HG03066 (cell line): Measurements from ENCODE around the gene RWDD1.

Source experiments
- ATAC-seq: cut with Tn5 transposase; IDR thresholded peaks from one replicate; pipeline ENCODE4 v1.9.1; 2021; ENCODE audit warnings: low read depth; ENCODE audit not compliant: unreplicated experiment

RWDD1 gene

GRCh38 chr6:116557893-116558292 is 13.4 kb upstream of the RWDD1 start:
- ATAC-seq, result no peak

- ATAC-seq, result no peak
These were observed 11.2 kb upstream of the RWDD1 start for GRCh38 chr6:116560130-116560529.

- ATAC-seq, result peak; percentile 59
These were observed 9.8 kb upstream of the RWDD1 start for GRCh38 chr6:116561377-116562018.

GRCh38 chr6:116562019-116562403 is 9.3 kb upstream of the RWDD1 start:
- no peak for ATAC-seq

- no peak for ATAC-seq
These were observed 8.7 kb upstream of the RWDD1 start for GRCh38 chr6:116562614-116563013.

- ATAC-seq, result no peak
These were observed 7.5 kb upstream of the RWDD1 start for GRCh38 chr6:116563830-116564229.

GRCh38 chr6:116564311-116564710 is 7.0 kb upstream of the RWDD1 start:
- no peak for ATAC-seq

- ATAC-seq, result no peak
These were observed 6.1 kb upstream of the RWDD1 start for GRCh38 chr6:116564921-116565872.

GRCh38 chr6:116568111-116568510 is 3.2 kb upstream of the RWDD1 start:
- no peak for ATAC-seq

- ATAC-seq, result no peak
These were observed 2.2 kb upstream of the RWDD1 start for GRCh38 chr6:116568821-116569755.

GRCh38 chr6:116571683-116572000 is 338 bp downstream of the RWDD1 start:
- no peak for ATAC-seq

- peak; percentile 13 for ATAC-seq
These were observed 858 bp downstream of the RWDD1 start for GRCh38 chr6:116572162-116572561.

GRCh38 chr6:116575227-116575626 is 3.9 kb downstream of the RWDD1 start:
- ATAC-seq, result no peak

- no peak for ATAC-seq
These were observed 6.2 kb downstream of the RWDD1 start for GRCh38 chr6:116577486-116577885.

GRCh38 chr6:116578335-116578734 is 7.0 kb downstream of the RWDD1 start:
- no peak for ATAC-seq

- no peak for ATAC-seq
These were observed 7.8 kb downstream of the RWDD1 start for GRCh38 chr6:116579143-116579542.

GRCh38 chr6:116580198-116580597 is 8.9 kb downstream of the RWDD1 start:
- no peak for ATAC-seq

GRCh38 chr6:116586276-116586675 is 15.0 kb downstream of the RWDD1 start:
- ATAC-seq, result no peak

- no peak for ATAC-seq
These were observed 15.4 kb downstream of the RWDD1 start for GRCh38 chr6:116586738-116587137.

- ATAC-seq, result no peak
These were observed 23.9 kb downstream of the RWDD1 start for GRCh38 chr6:116595247-116595646.

GRCh38 chr6:116596815-116597214 is 25.5 kb downstream of the RWDD1 start:
- no peak for ATAC-seq
